GM21515 (cell line): Measurements from ENCODE around the gene MAP2K5.

Experiments
- ATAC-seq: cut with Tn5 transposase; IDR thresholded peaks from one replicate; pipeline ENCODE4 v1.9.1; 2021; ENCODE audit not compliant: unreplicated experiment

The MAP2K5 gene

GRCh38 chr15:67801926-67802914 lies 259.7 kb downstream of the MAP2K5 start:
- no peak for ATAC-seq

GRCh38 chr15:67803299-67803698 lies 260.8 kb downstream of the MAP2K5 start:
- ATAC-seq: no peak

GRCh38 chr15:67803996-67804843 lies 261.7 kb downstream of the MAP2K5 start:
- ATAC-seq: no peak

- no peak for ATAC-seq
These were observed 262.6 kb downstream of the MAP2K5 start for GRCh38 chr15:67805008-67805665.

GRCh38 chr15:67805666-67806516 lies 263.4 kb downstream of the MAP2K5 start:
- ATAC-seq: no peak

- ATAC-seq: no peak
These were observed 264.0 kb downstream of the MAP2K5 start for GRCh38 chr15:67806536-67806935.

- no peak for ATAC-seq
These were observed 264.6 kb downstream of the MAP2K5 start for GRCh38 chr15:67807141-67807540.

- ATAC-seq: no peak
These were observed 265.3 kb downstream of the MAP2K5 start for GRCh38 chr15:67807836-67808235.

- ATAC-seq: no peak
These were observed 266.3 kb downstream of the MAP2K5 start for GRCh38 chr15:67808821-67809220.

GRCh38 chr15:67809441-67809840 lies 266.9 kb downstream of the MAP2K5 start:
- no peak for ATAC-seq

- no peak for ATAC-seq
These were observed 267.4 kb downstream of the MAP2K5 start for GRCh38 chr15:67809866-67810265.

- no peak for ATAC-seq
These were observed 269.7 kb downstream of the MAP2K5 start for GRCh38 chr15:67812241-67812644.

- no peak for ATAC-seq
These were observed 270.7 kb downstream of the MAP2K5 start for GRCh38 chr15:67813104-67813634.

- no peak for ATAC-seq
These were observed 272.6 kb downstream of the MAP2K5 start for GRCh38 chr15:67815036-67815592.

GRCh38 chr15:67816668-67817067 lies 274.2 kb downstream of the MAP2K5 start:
- ATAC-seq: no peak

GRCh38 chr15:67818464-67818863 lies 276.0 kb downstream of the MAP2K5 start:
- no peak for ATAC-seq

GRCh38 chr15:67819636-67820035 lies 277.1 kb downstream of the MAP2K5 start:
- ATAC-seq: no peak

- ATAC-seq: no peak
These were observed 277.9 kb downstream of the MAP2K5 start for GRCh38 chr15:67820122-67820991.
